SW 1271 (cell line): ENCODE data around the gene SPI1.
"Not testable (repeated sequence)": the region's sequence is repeated elsewhere in the genome, so short reads cannot be mapped to it uniquely, and the experiment has no call there.

Source experiments
- DNase-seq, 2 experiments: peaks; one replicate each; lab custom pipeline; 2025; lab: John Stamatoyannopoulos, UW

The SPI1 gene

DNA sequence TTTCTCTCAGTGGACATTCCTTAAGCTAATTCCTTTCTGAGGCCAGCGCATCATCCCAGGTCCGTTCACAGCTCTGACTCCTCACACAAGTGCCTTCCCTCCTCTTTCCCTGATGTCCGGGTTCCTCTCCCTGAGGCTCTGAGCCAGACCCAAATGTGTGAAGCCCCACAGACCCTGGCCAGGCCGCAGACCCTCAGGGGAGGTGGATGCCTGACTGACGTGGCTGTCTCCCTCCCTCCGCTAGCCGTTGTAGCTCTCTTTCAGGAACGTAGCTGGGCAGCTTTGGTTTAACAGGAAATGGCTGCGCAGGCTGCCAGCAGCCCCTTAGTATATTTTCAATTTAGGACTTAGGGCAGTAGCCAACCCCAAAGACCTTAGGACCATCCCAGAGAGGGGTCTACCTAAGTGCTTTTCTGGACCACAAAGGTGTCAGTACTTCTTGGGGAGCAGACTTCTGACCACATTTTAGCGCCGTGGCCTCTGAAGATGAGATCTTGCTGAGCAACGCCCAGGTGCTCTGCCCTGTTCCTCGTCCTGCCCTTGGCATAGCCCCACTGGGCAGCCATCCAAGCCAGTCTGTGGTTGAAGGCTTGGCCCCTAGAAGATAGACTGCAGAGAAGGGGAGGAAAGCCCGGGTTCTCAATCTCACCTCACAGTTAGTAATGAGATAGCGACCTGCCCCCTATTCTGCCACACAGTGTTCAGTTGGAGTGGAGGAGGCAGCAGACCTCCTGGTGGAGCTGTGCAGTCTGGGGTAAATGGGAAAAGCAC is 52.9 kb downstream of the SPI1 start:
- no peak for DNase-seq

- no peak for DNase-seq
These were observed 53.8 kb downstream of the SPI1 start for GRCh38 chr11:47324520-47324919.

DNA sequence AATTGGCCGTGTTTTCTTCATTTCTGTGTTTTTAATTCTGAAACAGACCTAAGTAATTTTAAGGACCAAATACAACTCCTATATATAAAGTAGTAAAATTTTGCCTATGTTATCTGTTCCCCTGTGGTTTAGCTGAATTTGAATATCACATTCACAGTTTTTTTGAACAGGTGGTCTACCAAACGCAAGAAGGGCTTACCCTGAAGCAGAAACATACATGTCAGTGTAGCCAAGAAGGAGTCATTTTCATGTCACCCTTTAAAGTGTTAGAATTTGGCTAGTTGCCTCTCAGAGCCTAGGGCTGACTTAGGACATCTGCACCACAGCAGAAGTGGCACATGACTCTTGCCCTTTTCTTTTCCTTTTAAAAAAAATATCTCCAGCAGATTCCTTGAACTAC is 60.2 kb downstream of the SPI1 start:
- DNase-seq, result no peak

DNA sequence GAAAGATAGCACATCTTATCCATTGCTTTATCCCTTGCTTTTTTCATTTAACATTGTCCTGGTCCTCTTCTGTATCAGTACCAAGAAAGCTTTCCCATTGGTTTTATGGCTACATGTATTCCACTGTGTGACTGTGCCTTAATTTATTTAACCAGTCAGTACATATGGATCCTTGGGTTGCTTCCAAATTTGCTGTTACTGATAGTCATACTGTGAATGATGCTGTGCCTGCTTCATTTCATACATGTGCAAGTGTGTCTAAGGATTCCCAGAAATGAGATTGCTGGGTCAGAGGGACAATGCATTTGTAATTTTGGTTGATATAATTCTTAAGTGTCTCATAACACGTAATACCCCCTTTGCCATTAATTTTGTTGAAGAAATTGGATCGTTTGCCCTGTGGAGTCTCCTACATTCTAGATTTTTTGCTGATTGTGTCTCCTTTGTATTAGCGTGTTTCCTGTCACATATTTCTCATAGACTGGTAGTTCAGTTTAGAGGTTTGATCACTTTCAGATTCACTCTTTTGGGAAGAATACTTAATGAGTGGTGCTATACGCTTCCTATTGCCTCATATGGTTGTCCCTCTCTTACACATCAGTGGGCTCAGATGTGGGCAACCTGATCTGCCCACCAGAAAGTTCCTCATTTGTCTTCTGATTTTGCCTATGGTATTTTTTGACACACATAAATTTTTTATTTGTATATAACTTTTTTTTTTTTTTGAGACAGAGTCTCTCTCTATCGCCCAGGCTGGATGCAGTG is 61.1 kb downstream of the SPI1 start:
- no peak for DNase-seq

- not testable (repeated sequence) for DNase-seq
These were observed 61.8 kb downstream of the SPI1 start for GRCh38 chr11:47316501-47316900.

DNA sequence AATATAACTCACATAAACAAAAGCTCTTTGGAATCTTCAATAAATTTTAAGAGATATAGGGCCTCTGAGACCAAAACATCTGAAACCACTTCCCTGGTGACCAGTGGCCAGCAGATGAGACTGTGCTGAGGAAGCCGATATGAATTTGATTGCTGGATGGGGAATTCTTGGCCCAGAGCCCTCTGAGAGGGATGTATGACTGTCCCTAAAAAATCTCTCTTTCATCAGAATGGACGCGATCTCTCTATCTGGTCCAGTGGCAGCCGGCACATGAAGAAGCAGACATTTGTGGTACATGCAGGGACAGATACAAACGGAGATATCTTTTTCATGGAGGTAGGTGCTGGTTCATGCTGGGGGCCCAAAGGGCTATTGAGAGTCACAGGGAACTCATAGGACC is 63.4 kb downstream of the SPI1 start:
- no peak for DNase-seq

GRCh38 chr11:47308050-47308823 is 70.1 kb downstream of the SPI1 start:
- no peak for DNase-seq

DNA sequence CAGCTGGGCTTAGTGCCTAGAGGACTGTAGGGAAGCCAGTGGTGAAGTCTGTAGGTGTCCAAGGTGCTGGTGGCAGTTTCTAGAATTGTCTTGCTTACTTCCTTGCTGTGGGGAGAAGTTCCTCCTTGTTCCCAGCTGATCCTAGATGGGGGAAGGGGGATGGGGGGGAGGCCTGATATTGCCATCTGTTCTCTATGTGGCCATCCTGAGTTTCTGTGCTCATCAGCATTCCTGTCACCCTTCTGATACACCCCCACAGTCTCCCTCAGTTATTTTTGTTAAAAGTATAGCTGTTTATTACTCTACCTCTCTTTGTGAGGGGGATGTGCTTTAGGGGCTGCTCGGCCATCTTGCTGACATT is 71.9 kb downstream of the SPI1 start:
- no peak for DNase-seq

GRCh38 chr11:47305734-47306483 is 72.4 kb downstream of the SPI1 start:
- no peak for DNase-seq
